ENCODE data around the gene SCN5A.

DNA sequence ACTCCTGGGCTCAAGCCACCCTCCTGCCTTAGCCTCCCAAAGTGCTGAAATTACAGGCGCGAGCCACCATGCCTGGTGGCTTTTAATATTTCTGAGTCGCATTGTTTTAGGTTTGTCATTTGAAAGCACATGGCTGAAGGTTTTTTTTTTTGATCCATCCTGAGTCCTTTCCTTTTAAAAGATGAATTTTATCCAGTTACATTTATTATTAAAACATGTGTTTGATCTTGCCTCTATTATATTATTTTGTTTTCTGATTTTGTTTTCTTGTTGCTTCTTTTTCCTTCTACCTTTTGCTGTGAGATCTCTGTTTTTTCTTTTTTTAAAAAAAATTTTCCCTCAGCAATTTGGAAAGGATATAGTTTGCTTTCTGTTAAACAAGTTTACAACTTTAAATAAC lies 76.4 kb downstream of the SCN5A start:
- TF ChIP-seq TAF1 (IDR thresholded peaks at IDR 0.05; ENCODE audit: low read depth, low read length) = no peak
- no peak for TF ChIP-seq POLR2AphosphoS5 (IDR thresholded peaks at IDR 0.05; ENCODE audit: low read depth, low read length)
- TF ChIP-seq SPI1 (IDR thresholded peaks at IDR 0.05; ENCODE audit: low read depth, low read length) = no peak
- TF ChIP-seq POLR2A (IDR thresholded peaks at IDR 0.05; ENCODE audit: low read depth, low read length) = no peak
- no peak for TF ChIP-seq PAX5 (IDR thresholded peaks at IDR 0.05; ENCODE audit: insufficient read depth, low read length, severe bottlenecking)

Data from GM12891 (cell line).